A673 (cell line): ENCODE data around the gene RORC. TPM values are rescaled to one million over a fixed set of nuclear protein-coding genes. Genes with fewer than 3 reads are reported as not detected.

ENCODE experiments used
- BruUV-seq: library from RNA; stranded (reverse); fragments of 400-500 nt; replicated peaks from 2 replicates; lab custom pipeline; 2021; lab: Mats Ljungman, UMichigan
- CTCF ChIA-PET: fragments of 300-600 bp; sonication (Branson Sonifier 250); formaldehyde crosslinking; loops from one replicate; lab custom pipeline; 2022; ENCODE audit warnings: antibody characterized with exemption; lab: Charles Lee
- POLR2A ChIA-PET: fragments of 300-600 bp; sonication (Branson Sonifier 250); formaldehyde crosslinking; loops from one replicate; lab custom pipeline; 2022; ENCODE audit warnings: antibody characterized with exemption; ENCODE audit not compliant: low non-redundant PET; lab: Charles Lee
- DNase-seq: peaks from one replicate; pipeline ENCODE4 v3.0.0-alpha.2; 2015; ENCODE audit warnings: low spot score
- H3K27ac ChIP-seq: fragments of 200-600 bp; sonication (generic); 2 replicates; pipeline ENCODE4 v1.5.1; 2016; ENCODE audit warnings: mixed run types, low read depth, mild to moderate bottlenecking, mixed read lengths, antibody characterized with exemption, low read length; ENCODE audit not compliant: poor library complexity, severe bottlenecking
- H3K27me3 ChIP-seq: fragments of 200-600 bp; sonication (generic); replicated peaks from 2 replicates; pipeline ENCODE4 v1.6.1; 2017; ENCODE audit warnings: mixed run types, low read depth, mild to moderate bottlenecking, mixed read lengths, antibody characterized with exemption, low read length; ENCODE audit not compliant: insufficient read depth, poor library complexity
- H3K36me3 ChIP-seq: fragments of 200-600 bp; sonication (generic); 2 replicates; pipeline ENCODE4 v1.6.1; 2016; ENCODE audit warnings: mixed run types, mild to moderate bottlenecking, mixed read lengths, antibody characterized with exemption, low read length; ENCODE audit not compliant: insufficient read depth, poor library complexity, severe bottlenecking
- H3K4me1 ChIP-seq: fragments of 200-600 bp; sonication (generic); 2 replicates; pipeline ENCODE4 v1.6.1; 2017; ENCODE audit warnings: mixed run types, mild to moderate bottlenecking, mixed read lengths, antibody characterized with exemption, low read length; ENCODE audit not compliant: insufficient read depth, poor library complexity, severe bottlenecking
- H3K4me3 ChIP-seq: fragments of 200-600 bp; sonication (generic); 2 replicates; pipeline ENCODE4 v1.5.1; 2016; ENCODE audit warnings: low read depth, mixed run types, mild to moderate bottlenecking, mixed read lengths, low read length; ENCODE audit not compliant: poor library complexity, severe bottlenecking
- H3K9me3 ChIP-seq: fragments of 200-600 bp; sonication (generic); 2 replicates; pipeline ENCODE4 v1.6.1; 2016; ENCODE audit warnings: mixed run types, low read depth, mild to moderate bottlenecking, mixed read lengths, antibody characterized with exemption, low read length; ENCODE audit not compliant: poor library complexity, severe bottlenecking
- CTCF ChIP-seq: fragments of 300-800, 200-600 bp; sonication (generic); conservative IDR thresholded peaks from 2 replicates; pipeline ENCODE4 v1.5.1; 2017; ENCODE audit warnings: low read depth, mild to moderate bottlenecking, antibody characterized with exemption, low read length, moderate library complexity, mixed read lengths
- EZH2 ChIP-seq: fragments of 200-600 bp; sonication (generic); IDR thresholded peaks from 2 replicates; pipeline ENCODE4 v1.6.1; 2017; ENCODE audit warnings: borderline replicate concordance, low read depth, mild to moderate bottlenecking, mixed read lengths, antibody characterized with exemption, low read length; ENCODE audit not compliant: poor library complexity, severe bottlenecking
- intact Hi-C: fragments of 100-400 bp; cut with micrococcal nuclease; formaldehyde crosslinking; loops from one replicate; pipeline ENCODE4 v1.10.0; 2022; ENCODE audit not compliant: unreplicated experiment
- total RNA-seq: library from RNA; stranded (reverse); gene quantifications from 2 replicates; pipeline ENCODE4 v1.2.3, GENCODE V29; 2021

RORC gene
- total RNA-seq, 1 experiment from 2014 or later, result not detected

- H3K36me3 ChIP-seq, result no peaks in the 10 kb centered on the region
- intact Hi-C loops, result no loop called here
- no peak overlapping the region for H3K27ac ChIP-seq
- BruUV-seq, result no TSS peak
- no peaks in the 10 kb centered on the region for H3K4me1 ChIP-seq
- no peak for DNase-seq
- H3K27me3 ChIP-seq, result peaks cover 91% of the 10 kb centered on the region
- H3K4me3 ChIP-seq, result no peak overlapping the region
- CTCF ChIA-PET, result no interaction called here
- TF ChIP-seq CTCF (no peak), EZH2 (no peak)
- POLR2A ChIA-PET, result no interaction called here
- no peaks in the 10 kb centered on the region for H3K9me3 ChIP-seq
These were observed 32.2 kb downstream of the RORC start for GRCh38 chr1:151799179-151800022.

GRCh38 chr1:151798571-151798970 lies 33.0 kb downstream of the RORC start:
- ChIA-PET CTCF (no interaction called here), POLR2A (no interaction called here)
- H3K4me1 ChIP-seq, result no peaks in the 10 kb centered on the region

GRCh38 chr1:151790940-151791651 lies 40.5 kb downstream of the RORC start:
- POLR2A ChIA-PET, result no interaction called here
- no peak overlapping the region for H3K27ac ChIP-seq
- no peaks in the 10 kb centered on the region for H3K9me3 ChIP-seq
- TF ChIP-seq EZH2, result no peak
- no peak for TF ChIP-seq CTCF
- peak overlapping the region; percentile 56 for H3K4me3 ChIP-seq
- H3K27me3 ChIP-seq, result peaks cover 19% of the 10 kb centered on the region
- no TSS peak for BruUV-seq
- no peaks in the 10 kb centered on the region for H3K36me3 ChIP-seq
- H3K4me1 ChIP-seq, result peaks cover 9% of the 10 kb centered on the region
- intact Hi-C loops, result no loop called here
- CTCF ChIA-PET, result no interaction called here
- no peak for DNase-seq

More at GRCh38 chr1:151798571-151798970, 33.0 kb downstream of the RORC start:
- DNase-seq, result no peak
- Histone ChIP-seq H3K27me3 (peaks cover 83% of the 10 kb centered on the region), H3K9me3 (no peaks in the 10 kb centered on the region), H3K27ac (no peak overlapping the region), H3K36me3 (no peaks in the 10 kb centered on the region), H3K4me3 (no peak overlapping the region)
- TF ChIP-seq EZH2, result no peak
- TF ChIP-seq CTCF, result no peak
- no TSS peak for BruUV-seq
- intact Hi-C loops, result no loop called here
